A549 (cell line): Measurements from ENCODE around the gene ZFHX3. TPM values are rescaled to one million over a fixed set of nuclear protein-coding genes. Genes with fewer than 3 reads are reported as not detected.

Experiments
- ATAC-seq, 2 experiments: fragments of 200-7000 bp in 1 of 2; fragments of >200 bp in 1 of 2; cut with Nextera tagmentation in 1 of 2; cut with Tn5 transposase in 1 of 2; 3 replicates each; pipeline versions ENCODE4 v1.8.0 to v1.9.1; 2018 to 2020; ENCODE audit warnings: mild to moderate bottlenecking in 1 of 2, moderate library complexity in 1 of 2
- CTCF ChIA-PET: fragments of 300-600 bp; sonication (Branson Sonifier 250); formaldehyde crosslinking; extraction: SDS; loops from one replicate; lab custom pipeline; 2021; ENCODE audit warnings: antibody characterized with exemption, inconsistent platforms; lab: Yijun Ruan, JAX
- POLR2A ChIA-PET: fragments of 350-600 bp; formaldehyde crosslinking; extraction: SDS; loops from one replicate; lab custom pipeline; 2021; ENCODE audit warnings: antibody characterized with exemption, inconsistent platforms; lab: Yijun Ruan, JAX
- DNase-seq, 2 experiments: peaks; one replicate each; pipeline versions ENCODE4 v3.0.0 to v3.0.0-alpha.2; 2011 to 2016; ENCODE audit warnings: low read depth in 1 of 2, low spot score in 1 of 2
- FAIRE-seq: peaks from 2 replicates; lab custom pipeline; 2011; peaks lifted over from hg19 to GRCh38; lab: Jason Lieb, UNC
- H3K27ac ChIP-seq, 2 experiments: fragments of >200 bp; sonication (Bioruptor Twin); formaldehyde crosslinking; 3 replicates each; pipeline ENCODE4 v1.5.1; 2016 to 2017
- H3K4me1 ChIP-seq: fragments of >200 bp; sonication (Bioruptor Twin); formaldehyde crosslinking; 3 replicates; pipeline ENCODE4 v1.6.1; 2016
- H3K4me2 ChIP-seq: fragments of >200 bp; sonication (Bioruptor Twin); formaldehyde crosslinking; 3 replicates; pipeline ENCODE4 v1.6.1; 2016
- H3K4me3 ChIP-seq: fragments of >200 bp; sonication (Bioruptor Twin); formaldehyde crosslinking; 3 replicates; pipeline ENCODE4 v1.5.1; 2016
- H3K9me3 ChIP-seq: fragments of >200 bp; sonication (Bioruptor Twin); formaldehyde crosslinking; 3 replicates; pipeline ENCODE4 v1.6.1; 2016
- BHLHE40 ChIP-seq: IDR thresholded peaks from 2 replicates; pipeline ENCODE4 v1.6.1; 2012; ENCODE audit warnings: low read depth, low read length, inconsistent platforms
- CBX2 ChIP-seq: fragments of 200-600 bp; sonication (generic); IDR thresholded peaks from 2 replicates; pipeline ENCODE4 v1.6.1; 2016; ENCODE audit warnings: low read depth, mild to moderate bottlenecking, borderline replicate concordance
- CEBPB ChIP-seq, 2 experiments: fragments of >200 bp in 1 of 2; sonication (Bioruptor Twin) in 1 of 2; formaldehyde crosslinking in 1 of 2; IDR thresholded peaks; 2 replicates each; pipeline ENCODE4 v1.6.1; 2012 to 2016
- EHF ChIP-seq: fragments of 250-450 bp; sonication (Bioruptor Pico); IDR thresholded peaks from 2 replicates; pipeline ENCODE4 v1.5.0; 2020; ENCODE audit warnings: mild to moderate bottlenecking
- EP300 ChIP-seq, 2 experiments: fragments of >200 bp; sonication (Bioruptor Twin); formaldehyde crosslinking; IDR thresholded peaks; 2 replicates in 1 of 2; 3 replicates in 1 of 2; pipeline ENCODE4 v1.6.1; 2016 to 2017
- GATA3 ChIP-seq: IDR thresholded peaks from 2 replicates; pipeline ENCODE4 v1.6.1; 2012; ENCODE audit warnings: borderline replicate concordance
- HDAC2 ChIP-seq: fragments of 200-600 bp; sonication (generic); IDR thresholded peaks from 2 replicates; pipeline ENCODE4 v1.6.1; 2016
- HOXB5 ChIP-seq: fragments of 250-450 bp; sonication (Bioruptor Pico); IDR thresholded peaks from 2 replicates; pipeline ENCODE4 v1.5.0; 2020; ENCODE audit warnings: mild to moderate bottlenecking, moderate library complexity
- JUNB ChIP-seq: fragments of >200 bp; sonication (Bioruptor Twin); formaldehyde crosslinking; IDR thresholded peaks from 2 replicates; pipeline ENCODE4 v1.6.1; 2016
- PHF8 ChIP-seq: fragments of 200-600 bp; sonication (generic); IDR thresholded peaks from 2 replicates; pipeline ENCODE4 v1.6.1; 2016; ENCODE audit warnings: low read depth, mild to moderate bottlenecking, antibody characterized with exemption, moderate library complexity, borderline replicate concordance
- POLR2A ChIP-seq: IDR thresholded peaks from 2 replicates; pipeline ENCODE4 v1.6.1; 2012; ENCODE audit warnings: mild to moderate bottlenecking, low read length
- RCOR1 ChIP-seq: fragments of 150-350 bp; IDR thresholded peaks from 2 replicates; pipeline ENCODE4 v1.6.1; 2014; ENCODE audit warnings: antibody characterized with exemption, low read length, low read depth
- RNF2 ChIP-seq: fragments of 200-600 bp; sonication (generic); IDR thresholded peaks from 2 replicates; pipeline ENCODE4 v1.6.1; 2016; ENCODE audit warnings: low read depth, mild to moderate bottlenecking, antibody characterized with exemption, moderate library complexity, borderline replicate concordance
- SREBF2 ChIP-seq: fragments of 450-650 bp; IDR thresholded peaks from 2 replicates; pipeline ENCODE4 v1.6.1; 2014; ENCODE audit warnings: mild to moderate bottlenecking, moderate library complexity
- TP53 ChIP-seq: fragments of 250-450 bp; sonication (Bioruptor Pico); IDR thresholded peaks from 2 replicates; pipeline ENCODE4 v1.5.0; 2021; ENCODE audit warnings: mild to moderate bottlenecking, moderate library complexity
- ZC3H11A ChIP-seq: fragments of 450-650 bp; IDR thresholded peaks from 2 replicates; pipeline ENCODE4 v1.6.1; 2014; ENCODE audit warnings: antibody characterized with exemption, mild to moderate bottlenecking
- ZFP36 ChIP-seq: fragments of 450-650 bp; IDR thresholded peaks from 2 replicates; pipeline ENCODE4 v1.6.1; 2014; ENCODE audit warnings: borderline replicate concordance; ENCODE audit not compliant: partially characterized antibody
- ZNF302 ChIP-seq: fragments of 250-450 bp; sonication (Bioruptor Pico); IDR thresholded peaks from 2 replicates; pipeline ENCODE4 v1.9.0; 2021; ENCODE audit warnings: inconsistent platforms, mild to moderate bottlenecking, moderate library complexity
- ZSCAN20 ChIP-seq: fragments of 250-450 bp; sonication (Bioruptor Pico); IDR thresholded peaks from 2 replicates; pipeline ENCODE4 v1.8.0; 2022; ENCODE audit warnings: mild to moderate bottlenecking, moderate library complexity
- WGBS: methylation state at CpG from one replicate; pipeline ENCODE4 v1.1.6; 2017; ENCODE audit errors: missing lambda C conversion rate; 5-methylcytosine and 5-hydroxymethylcytosine counted together
- polyA plus RNA-seq, 4 experiments: library from polyadenylated mRNA; depleted of rRNA in 3 of 4; stranded (reverse); fragments of >200 nt; fragmentation: RNase III in 1 of 4; extraction: RNeasy Plus Mini Kit Qiagen cat#74134 plus additional on column Dnase treatment in 1 of 4; gene quantifications; 2 replicates in 3 of 4; 3 replicates in 1 of 4; pipeline ENCODE4 v1.2.3, GENCODE V29; 2011 to 2017
- TF ChIP-seq, protein P1 (sequence below): fragments of >200 bp; sonication (Bioruptor Twin); formaldehyde crosslinking; IDR thresholded peaks from 3 replicates; pipeline ENCODE4 v1.5.1; 2016
- TF ChIP-seq, protein P2 (sequence below): fragments of >200 bp; sonication (Bioruptor Twin); formaldehyde crosslinking; IDR thresholded peaks from 2 replicates; pipeline ENCODE4 v1.6.1; 2016
- TF ChIP-seq, protein P3 (sequence below): IDR thresholded peaks from 2 replicates; pipeline ENCODE4 v1.6.1; 2012

ZFHX3 gene
- polyA plus RNA-seq, 2 of the 4 experiments (the other 2 are of a cell fraction) = 3.9 to 6.5 TPM

GRCh38 chr16:72974142-72974769 is 73.7 kb downstream of the ZFHX3 start:
- H3K4me3 ChIP-seq = no peak overlapping the region
- FAIRE-seq = no peak
- no peak for DNase-seq
- 92% methylated on average over 13 of the region's 13 CpGs for WGBS
- no peak overlapping the region for H3K27ac ChIP-seq
- TF ChIP-seq, protein P1, sequence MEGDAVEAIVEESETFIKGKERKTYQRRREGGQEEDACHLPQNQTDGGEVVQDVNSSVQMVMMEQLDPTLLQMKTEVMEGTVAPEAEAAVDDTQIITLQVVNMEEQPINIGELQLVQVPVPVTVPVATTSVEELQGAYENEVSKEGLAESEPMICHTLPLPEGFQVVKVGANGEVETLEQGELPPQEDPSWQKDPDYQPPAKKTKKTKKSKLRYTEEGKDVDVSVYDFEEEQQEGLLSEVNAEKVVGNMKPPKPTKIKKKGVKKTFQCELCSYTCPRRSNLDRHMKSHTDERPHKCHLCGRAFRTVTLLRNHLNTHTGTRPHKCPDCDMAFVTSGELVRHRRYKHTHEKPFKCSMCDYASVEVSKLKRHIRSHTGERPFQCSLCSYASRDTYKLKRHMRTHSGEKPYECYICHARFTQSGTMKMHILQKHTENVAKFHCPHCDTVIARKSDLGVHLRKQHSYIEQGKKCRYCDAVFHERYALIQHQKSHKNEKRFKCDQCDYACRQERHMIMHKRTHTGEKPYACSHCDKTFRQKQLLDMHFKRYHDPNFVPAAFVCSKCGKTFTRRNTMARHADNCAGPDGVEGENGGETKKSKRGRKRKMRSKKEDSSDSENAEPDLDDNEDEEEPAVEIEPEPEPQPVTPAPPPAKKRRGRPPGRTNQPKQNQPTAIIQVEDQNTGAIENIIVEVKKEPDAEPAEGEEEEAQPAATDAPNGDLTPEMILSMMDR = no peak
- TF ChIP-seq POLR2A = no peak
- TF ChIP-seq JUNB = no peak
- TF ChIP-seq GATA3 = no peak
- no peak for TF ChIP-seq BHLHE40
- TF ChIP-seq CEBPB (IDR thresholded peaks at IDR 0.05) = no peak
- no peak for TF ChIP-seq EP300 (IDR thresholded peaks at IDR 0.05)
- TF ChIP-seq PHF8 = no peak
- TF ChIP-seq ZNF302 (CRISPR knock-in tag) = no peak
- TF ChIP-seq RCOR1 = no peak
- no peak for TF ChIP-seq TP53 (CRISPR knock-in tag)
- no peak for TF ChIP-seq ZC3H11A
- TF ChIP-seq, protein P2, sequence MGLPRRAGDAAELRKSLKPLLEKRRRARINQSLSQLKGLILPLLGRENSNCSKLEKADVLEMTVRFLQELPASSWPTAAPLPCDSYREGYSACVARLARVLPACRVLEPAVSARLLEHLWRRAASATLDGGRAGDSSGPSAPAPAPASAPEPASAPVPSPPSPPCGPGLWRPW = no peak
- no peak for TF ChIP-seq CBX2
- no peak for TF ChIP-seq HOXB5
- TF ChIP-seq SREBF2 = no peak
- TF ChIP-seq HDAC2 = no peak
- TF ChIP-seq ZSCAN20 (CRISPR knock-in tag) = no peak
- no peak for ATAC-seq
- no peak overlapping the region for H3K4me2 ChIP-seq
- no peaks in the 10 kb centered on the region for H3K9me3 ChIP-seq
- ChIA-PET CTCF (interaction anchor here (0.7 to 1.4 kb wide), 3 partner anchors 13 to 90 kb away, joined by 3 to 4 read pairs (median 4); no protein-coding TSS in a partner anchor), POLR2A (no interaction called here)
- no peaks in the 10 kb centered on the region for H3K4me1 ChIP-seq

GRCh38 chr16:72972878-72973571 is 74.9 kb downstream of the ZFHX3 start:
- H3K4me3 ChIP-seq = no peak overlapping the region
- TF ChIP-seq ZSCAN20 (CRISPR knock-in tag) (no peak), RNF2 (no peak), EHF (no peak), ZFP36 (no peak), PHF8 (no peak)
- TF ChIP-seq, protein P3, sequence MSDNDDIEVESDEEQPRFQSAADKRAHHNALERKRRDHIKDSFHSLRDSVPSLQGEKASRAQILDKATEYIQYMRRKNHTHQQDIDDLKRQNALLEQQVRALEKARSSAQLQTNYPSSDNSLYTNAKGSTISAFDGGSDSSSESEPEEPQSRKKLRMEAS = no peak
- TF ChIP-seq, protein P2 = no peak
- TF ChIP-seq, all 56 proteins: peak for 0
- H3K4me2 ChIP-seq = no peak overlapping the region
- CTCF ChIA-PET = interaction anchor here (0.7 to 1.7 kb wide), 5 partner anchors 11 to 140 kb away, joined by 3 to 5 read pairs (median 4); no protein-coding TSS in a partner anchor
- no peak for ATAC-seq
- H3K27ac ChIP-seq = no peak overlapping the region
- POLR2A ChIA-PET = no interaction called here
- H3K9me3 ChIP-seq = no peaks in the 10 kb centered on the region
- no peak for DNase-seq
- H3K4me1 ChIP-seq = no peaks in the 10 kb centered on the region
- 96% methylated on average over 7 of the region's 7 CpGs for WGBS
- FAIRE-seq = no peak
